ENCODE results near the gene GRM5.

GRCh38 chr11:88464528-88464927 lies 601.3 kb downstream of the GRM5 start:
- no peak for TF ChIP-seq POLR2AphosphoS5 (IDR thresholded peaks at IDR 0.05)
- TF ChIP-seq CTCF (IDR thresholded peaks at IDR 0.05) = no peak

Data from prostate gland (tissue), 2 donors.